NCI-H510A (cell line): Measurements from ENCODE around the gene COX6B1.
A peak's percentile ranks its signal among the peaks of the same experiment; 100 is the strongest.
"Not testable (repeated sequence)": the region's sequence is repeated elsewhere in the genome, so short reads cannot be mapped to it uniquely, and the experiment has no call there.

Source experiments
- DNase-seq: peaks from one replicate; lab custom pipeline; 2025; lab: John Stamatoyannopoulos, UW

COX6B1 gene, protein sequence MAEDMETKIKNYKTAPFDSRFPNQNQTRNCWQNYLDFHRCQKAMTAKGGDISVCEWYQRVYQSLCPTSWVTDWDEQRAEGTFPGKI

DNA sequence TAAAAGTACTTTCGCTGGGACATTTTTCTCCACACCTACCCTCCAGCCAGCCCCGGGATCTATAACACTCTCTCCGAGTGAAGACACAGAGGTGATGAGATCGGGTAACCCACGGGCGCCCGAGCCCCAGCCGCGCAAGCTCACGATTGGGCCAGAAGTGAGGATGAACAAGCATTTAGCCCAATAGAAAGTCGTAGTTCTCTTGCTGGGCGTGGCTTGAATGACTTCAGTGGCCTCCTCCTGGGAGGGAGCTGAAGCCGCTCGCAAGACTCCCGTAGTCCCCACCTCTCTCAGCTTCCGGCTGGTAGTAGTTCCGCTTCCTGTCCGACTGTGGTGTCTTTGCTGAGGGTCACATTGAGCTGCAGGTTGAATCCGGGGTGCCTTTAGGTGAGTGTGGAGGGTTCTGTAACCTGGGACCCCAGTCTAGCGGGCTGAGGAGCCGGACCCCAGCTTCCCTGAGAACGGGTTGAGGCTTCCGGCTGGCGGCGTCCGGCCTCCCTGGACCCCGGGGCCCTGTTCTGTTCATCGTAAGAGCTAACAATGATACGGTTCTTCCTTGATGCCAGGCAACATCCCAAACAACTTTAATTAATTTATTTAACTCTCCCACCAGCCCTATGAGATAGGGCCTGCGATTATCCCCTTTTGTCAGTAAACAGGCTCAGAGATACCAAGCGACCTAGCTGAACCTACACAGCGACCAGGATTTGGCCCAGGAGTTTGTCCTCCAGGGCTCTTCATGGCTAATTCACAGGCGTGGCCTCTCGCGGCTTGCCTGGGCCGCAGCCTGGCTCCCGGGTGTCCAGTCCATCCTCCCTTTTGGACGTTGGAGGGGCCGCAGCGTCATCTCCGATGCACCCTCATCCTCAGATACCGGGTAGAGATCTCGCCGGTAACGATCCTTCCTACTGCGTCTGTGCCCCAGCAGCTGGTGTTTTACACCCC is at the start of gene COX6B1:
COX6B1 (plus strand) TSS at position 307 of the 945 bp plus-strand sequence. CDS start 2,921 bp downstream, outside the sequence.
- DNase-seq: peak; percentile 95

DNA sequence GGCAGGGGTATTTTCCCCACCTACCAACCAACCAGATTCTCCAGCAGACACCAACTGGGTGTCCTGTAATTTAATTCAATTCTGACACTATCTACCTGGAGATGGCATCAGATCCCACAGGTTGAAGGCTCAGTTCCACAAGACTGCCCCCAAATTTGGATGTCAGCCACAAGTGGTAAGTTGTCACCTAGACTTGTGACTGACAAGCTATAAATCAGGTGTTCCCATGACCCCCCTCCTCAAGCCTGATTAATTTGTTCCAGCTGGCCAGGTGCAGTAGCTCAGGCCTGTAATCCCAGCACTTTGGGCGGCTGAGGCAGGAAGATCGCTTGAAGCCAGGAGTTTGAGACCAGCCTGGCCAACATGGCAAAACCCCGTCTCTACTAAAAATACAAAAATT is 46.2 kb upstream of the COX6B1 start:
- DNase-seq: no peak

DNA sequence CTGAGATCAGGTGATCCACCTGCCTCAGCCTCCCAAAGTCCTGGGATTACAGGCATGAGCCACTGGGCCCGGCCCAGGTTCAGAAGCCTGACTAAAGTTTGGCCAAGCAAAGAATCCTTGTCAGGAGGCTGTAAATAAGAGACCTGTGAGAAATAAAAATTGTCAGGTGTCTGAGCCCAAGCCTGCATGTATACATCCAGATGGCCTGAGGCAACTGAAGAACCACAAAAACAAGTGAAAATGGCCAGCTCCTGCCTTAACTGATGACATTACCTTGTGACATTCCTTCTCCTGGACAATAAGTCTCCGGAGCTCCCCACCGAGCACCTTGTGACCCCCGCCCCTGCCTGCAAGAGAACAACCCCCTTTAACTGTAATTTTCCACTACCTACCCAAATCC is 43.7 kb upstream of the COX6B1 start:
- not testable (repeated sequence) for DNase-seq

DNA sequence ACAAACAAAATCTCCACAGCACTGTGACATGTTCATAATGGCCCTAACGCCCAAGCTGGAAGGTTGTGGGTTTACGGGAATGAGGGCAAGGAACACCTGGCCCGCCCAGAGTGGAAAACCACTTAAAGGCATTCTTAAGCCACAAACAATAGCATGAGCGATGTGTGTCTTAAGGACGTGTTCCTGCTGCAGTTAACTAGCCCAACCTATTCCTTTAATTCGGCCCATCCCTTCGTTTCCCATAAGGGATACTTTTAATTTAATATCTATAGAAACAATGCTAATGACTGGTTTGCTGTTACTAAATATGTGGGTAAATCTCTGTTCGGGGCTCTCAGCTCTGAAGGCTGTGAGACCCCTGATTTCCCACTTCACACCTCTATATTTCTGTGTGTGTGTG is 41.0 kb upstream of the COX6B1 start:
- DNase-seq: not testable (repeated sequence)

DNA sequence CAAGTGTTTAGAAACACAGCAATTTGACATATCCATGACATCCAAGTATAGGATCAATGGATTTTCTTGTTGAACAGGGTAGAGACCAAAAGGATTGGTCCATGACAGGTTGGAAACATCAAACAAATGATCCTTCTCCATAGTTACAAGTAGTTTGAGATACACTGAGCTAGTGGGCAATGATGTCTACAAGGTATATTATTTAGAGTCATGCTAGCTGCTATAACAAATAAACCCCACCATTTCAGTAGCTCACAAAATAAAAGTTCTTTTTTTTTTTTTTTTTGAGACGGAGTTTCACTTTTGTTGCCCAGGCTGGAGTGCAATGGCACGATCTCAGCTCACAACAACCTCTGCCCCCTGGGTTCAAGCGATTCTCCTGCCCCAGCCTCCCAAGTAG is 40.5 kb upstream of the COX6B1 start:
- no peak for DNase-seq

DNA sequence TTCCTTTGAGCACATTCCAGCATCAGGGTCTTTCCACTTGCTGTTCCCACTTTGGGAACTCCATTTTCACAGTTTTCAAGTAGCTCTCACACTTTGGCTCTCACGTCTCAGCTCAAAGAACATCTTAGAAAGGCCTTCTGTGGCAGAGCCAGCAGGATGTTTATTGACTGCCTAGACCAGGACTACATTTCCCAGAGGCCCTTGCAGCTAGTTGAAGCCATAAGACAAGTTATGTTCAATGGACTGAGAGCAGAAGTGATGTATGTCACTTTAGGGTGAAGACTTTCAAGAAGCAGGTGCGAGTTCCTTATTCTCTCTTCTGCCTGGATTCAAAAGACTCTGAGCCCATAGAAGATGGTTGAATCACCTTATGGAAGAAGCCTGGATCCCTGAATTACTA is 39.9 kb upstream of the COX6B1 start:
- no peak for DNase-seq

DNA sequence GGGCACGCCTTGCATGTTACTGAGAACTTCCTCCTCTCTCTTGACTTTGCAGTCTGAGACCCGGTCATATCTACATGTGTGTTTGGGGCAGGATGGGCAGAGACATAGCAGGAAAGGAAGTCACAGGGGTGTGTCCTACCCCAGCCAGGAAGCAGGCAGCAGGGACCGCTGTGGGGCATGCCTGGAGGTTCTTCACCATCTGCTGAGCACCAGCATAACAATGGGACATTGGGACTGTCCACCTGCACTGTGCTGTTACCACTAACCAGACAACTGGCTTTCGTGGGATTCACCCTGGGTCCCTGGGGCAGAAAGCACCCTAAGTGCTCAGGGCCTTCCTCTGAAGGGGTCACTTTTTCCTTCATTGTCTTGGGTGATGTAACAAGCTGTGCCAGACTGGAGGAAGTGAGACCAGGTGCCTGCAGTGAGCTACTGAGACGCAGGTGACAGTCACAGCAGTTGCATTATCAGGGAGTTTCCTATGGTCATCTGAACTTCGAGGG is 38.2 kb upstream of the COX6B1 start:
- DNase-seq: no peak

DNA sequence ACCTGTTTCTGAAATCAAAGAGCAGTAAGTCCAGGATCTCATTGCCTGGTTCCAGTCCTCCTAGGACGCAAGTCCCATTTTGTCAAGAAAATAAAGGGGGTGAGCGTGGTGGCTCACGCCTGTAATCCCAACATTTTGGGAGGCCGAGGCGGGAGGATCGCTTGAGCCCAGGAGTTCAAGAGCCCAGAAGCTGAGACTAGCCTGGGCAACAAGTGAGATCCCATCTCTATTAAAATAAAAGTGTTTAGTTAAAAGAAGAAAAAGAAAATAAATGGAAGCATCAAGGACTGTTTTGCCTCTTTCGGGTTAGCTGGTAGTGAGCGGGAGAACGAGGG is 35.9 kb upstream of the COX6B1 start:
- no peak for DNase-seq

DNA sequence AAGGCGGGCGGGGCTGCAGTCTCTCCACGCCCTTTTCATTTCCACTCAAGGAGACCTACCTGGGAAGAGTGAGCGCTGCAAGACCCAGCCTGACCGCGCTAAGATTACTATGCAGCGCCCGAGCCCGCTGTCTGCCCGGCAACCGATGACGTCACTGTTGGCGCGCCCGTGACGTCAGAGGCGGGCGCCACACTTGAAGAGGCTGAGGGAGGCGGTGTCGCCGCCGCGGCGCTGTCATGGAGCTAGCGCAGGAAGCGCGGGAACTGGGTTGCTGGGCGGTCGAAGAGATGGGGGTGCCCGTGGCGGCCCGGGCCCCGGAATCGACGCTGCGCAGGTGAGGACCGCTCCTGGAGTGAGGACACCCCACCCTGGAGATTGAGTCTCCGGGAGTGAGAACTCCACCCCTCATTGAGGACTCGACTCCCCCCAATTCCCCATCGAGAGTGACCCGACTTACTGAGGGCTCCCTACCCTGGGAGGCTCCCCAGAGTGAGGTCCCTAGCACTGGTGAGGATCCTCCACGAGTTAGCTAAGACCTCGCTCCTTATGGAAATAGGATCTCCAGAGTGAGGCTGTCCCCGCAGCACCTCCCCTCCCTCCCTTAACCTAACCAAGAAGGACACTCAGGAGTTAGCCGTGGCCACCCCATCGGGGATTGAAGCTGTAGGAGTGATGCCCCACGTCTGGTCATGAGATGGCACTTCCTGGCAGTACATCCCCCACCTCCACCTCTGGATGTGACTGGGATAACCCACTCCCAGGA is 35.4 kb upstream of the COX6B1 start, which contains the start of gene HAUS5:
HAUS5 (plus strand) TSS at position 177 of the 763 bp plus-strand sequence; CDS start at position 237, 60 bp downstream.
- DNase-seq: peak; percentile 76

DNA sequence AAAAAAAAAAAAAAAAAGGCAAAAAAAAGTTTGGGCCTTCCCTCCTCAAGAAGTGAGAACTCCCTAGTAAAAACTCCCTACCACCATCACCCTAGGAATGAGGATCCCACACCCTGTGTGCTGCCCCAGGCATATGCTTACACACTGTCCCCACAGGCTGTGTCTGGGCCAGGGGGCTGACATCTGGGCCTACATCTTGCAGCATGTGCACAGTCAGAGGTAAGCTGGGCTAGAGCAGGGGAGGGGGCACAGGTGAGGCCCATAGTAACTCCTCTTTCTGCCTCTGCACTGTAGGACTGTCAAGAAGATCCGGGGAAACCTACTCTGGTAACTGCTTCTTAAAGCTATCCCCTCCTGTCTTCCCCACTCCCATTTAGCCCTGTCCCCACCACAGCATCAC is 34.5 kb upstream of the COX6B1 start:
- DNase-seq: no peak

DNA sequence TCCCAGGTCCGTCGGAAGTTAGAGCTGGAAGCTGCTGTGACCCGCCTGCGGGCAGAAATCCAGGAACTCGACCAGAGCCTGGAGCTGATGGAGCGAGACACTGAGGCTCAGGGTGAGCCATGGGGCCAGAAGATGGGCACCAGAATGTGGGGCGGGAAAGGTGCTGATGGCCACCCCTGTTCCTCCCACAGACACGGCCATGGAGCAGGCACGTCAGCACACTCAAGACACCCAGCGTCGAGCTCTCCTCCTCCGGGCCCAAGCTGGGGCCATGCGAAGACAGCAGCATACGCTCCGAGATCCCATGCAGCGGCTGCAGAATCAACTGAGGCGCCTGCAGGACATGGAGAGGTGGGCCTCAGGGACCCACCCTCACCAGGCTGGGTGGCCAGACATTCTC is 33.1 kb upstream of the COX6B1 start:
- DNase-seq: no peak

DNA sequence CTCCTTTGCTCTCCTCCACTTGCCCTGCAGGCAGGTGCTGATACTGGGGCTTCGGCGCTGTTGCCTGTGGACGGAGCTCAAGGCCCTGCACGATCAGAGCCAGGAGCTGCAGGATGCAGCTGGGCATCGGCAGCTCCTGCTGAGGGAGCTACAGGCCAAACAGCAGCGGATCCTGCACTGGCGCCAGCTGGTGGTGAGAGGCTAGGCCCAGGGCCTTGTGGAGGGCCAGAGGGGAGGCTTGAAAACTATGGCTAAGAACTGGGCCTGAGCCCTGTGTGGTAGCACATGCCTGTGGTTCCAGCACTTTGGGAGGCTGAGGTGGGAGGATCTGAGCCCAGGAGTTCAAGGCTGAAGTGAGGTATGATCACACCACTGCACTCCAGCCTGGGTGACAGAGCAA is 29.3 kb upstream of the COX6B1 start:
- no peak for DNase-seq

DNA sequence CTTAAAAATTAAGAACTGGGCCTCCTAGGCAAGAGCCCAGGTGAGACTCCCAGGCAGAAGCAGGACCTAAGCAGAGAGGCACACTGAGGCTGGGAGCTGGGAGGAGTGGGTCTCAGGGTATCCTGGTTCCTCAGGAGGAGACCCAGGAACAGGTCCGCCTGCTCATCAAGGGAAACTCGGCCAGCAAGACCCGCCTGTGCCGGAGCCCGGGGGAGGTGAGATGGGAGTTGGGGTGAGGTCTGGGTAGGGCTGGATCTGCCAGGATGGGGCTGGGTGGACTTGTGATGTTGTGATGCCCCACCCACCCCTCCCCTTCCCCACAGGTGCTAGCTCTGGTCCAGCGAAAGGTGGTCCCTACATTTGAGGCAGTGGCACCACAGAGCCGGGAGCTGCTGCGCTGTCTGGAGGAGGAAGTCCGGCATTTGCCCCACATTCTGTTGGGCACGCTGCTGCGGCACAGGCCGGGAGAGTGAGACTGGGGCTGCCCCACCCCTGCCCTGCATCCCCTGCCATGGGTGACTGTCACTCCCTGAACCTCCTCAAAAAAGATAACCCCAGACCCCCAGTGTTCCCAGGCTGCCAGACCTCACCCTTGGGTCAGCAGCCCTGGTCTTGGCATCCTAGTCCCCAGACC is 28.7 kb upstream of the COX6B1 start:
- no peak for DNase-seq

DNA sequence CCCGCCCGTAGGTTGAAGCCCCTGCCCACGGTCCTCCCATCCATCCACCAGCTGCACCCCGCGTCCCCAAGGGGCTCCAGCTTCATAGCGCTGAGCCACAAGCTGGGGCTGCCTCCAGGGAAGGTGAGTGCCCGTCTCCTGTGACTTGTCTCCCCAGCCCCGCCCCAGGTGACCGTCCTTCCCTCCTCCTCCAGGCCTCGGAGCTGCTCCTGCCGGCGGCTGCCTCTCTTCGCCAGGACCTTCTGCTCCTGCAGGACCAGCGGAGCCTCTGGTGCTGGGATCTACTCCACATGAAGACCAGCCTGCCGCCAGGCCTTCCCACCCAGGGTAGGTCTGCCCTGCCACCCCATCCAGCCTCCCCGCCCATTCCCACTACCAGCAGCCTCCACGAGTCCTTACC is 28.1 kb upstream of the COX6B1 start:
- no peak for DNase-seq

DNA sequence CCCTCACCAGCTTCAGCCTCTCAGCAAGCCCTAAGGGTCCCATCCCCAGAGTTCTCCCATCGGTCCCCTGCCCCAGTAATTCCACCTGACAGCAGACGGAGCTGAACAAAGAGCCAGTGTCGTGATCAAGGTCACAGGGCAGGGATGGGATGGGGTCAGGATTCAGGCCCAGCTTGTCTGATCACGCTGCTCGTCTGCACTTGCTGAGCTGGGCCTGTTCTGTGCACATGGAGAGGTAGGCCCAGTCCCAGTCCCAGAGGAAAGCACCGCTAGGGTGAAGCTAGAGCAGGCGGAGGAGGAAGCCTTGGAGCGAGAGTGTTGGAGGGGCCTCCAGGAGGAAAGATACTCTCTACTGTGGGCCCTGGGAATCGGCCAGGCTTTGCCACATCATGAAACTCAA is 26.4 kb upstream of the COX6B1 start:
- DNase-seq: no peak

DNA sequence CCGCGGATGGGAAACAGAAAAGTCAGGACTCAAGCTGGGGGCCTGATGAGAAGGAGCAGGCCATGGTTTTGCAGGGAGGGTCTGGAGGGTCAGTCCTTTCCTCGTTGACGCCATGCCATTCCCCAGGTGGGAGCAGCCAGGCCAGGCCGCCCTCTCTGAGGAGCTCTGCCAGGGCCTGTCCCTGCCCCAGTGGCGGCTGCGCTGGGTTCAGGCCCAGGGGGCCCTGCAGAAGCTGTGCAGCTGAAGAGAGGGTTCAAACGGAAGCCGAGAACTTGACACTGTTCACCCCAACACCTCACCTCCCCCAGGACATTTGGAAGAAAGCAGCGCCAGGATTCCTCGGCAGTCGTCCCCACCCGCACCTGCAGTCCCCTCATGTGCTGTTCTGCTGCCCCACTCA is 25.4 kb upstream of the COX6B1 start:
- no peak for DNase-seq

DNA sequence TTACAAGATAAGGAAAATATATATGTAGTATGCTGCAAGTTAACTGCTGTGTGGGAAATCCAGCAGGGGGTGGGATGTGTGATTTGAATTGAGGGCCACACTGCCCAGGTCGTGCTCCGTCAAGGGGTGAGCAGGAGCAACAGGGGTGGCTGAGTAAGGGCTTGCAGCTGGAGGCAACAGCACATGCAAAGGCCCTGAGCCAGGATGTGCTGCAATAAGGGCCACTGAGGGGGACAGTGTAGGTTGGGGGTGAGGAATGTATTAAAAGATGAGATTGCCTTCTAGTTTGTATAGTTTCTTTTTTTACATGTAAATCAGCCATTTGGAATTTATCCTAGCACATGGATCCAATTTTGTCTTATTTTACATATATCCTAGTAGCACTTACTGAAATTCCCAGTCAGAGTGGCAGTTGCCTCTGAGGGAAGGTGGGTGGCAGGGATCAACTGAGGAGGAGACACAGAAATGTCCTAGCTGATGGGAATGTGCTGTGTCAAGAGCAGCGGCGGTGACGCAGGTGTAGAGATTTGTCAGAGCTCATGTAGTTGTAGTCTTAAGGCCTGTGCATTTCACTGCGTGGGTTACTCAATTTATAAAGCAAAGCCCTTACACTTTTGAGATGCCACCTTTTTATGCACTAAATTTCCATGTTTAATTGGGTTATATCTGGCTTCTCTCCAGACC is 24.7 kb upstream of the COX6B1 start:
- no peak for DNase-seq

DNA sequence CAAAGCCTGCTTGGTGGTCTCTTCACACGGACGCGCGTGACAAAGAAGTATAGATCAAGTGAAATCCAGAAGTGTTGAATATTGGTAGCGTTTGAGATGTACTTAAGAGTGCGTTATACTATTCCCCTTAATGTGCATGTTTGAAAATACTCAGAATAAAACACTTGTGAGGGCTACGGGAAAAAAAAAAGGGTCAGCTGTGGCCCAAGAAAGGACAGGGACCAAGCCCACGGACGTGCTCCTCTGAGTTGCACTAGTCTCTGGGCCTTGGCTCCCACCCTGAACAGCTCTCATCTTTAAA is 19.9 kb upstream of the COX6B1 start:
- no peak for DNase-seq

DNA sequence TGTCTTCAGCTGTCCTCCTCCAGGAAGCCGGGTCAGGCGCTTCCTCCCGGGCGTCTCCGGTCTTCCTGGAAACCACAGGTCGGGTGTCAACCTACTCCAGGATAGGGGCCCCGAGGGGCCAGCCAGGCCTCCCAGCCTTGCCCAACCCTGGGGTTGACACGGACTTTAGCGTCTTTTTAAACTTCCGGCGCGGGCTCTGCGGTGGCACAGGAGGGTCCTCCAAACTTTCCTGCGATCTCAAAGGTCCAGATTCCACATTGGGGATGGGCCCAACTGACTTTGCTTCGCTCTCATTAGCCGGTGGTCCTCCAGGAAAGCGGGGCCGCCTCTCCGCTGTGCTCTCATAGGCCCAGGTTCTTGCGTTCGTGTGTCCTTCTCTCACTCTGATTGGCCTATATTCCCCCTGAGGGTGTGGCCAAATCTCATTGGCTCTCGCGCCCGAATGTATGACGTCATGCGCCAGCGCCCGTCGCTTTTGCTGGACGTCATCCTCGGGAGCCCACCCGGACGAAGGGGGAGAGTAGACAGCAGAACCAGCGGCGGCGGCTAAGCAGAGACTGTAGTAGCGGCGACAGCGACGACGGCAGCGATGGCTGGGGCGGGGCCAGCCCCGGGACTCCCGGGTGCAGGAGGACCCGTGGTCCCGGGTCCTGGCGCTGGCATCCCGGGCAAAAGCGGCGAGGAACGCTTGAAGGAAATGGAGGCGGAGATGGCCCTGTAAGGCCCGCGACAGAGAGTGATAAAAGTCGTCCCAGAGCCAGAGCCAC is 19.4 kb upstream of the COX6B1 start, which contains the start of gene RBM42:
RBM42 (plus strand) TSS at position 472 of the 767 bp plus-strand sequence; CDS start at position 590, 118 bp downstream.
- DNase-seq: peak; percentile 98

DNA sequence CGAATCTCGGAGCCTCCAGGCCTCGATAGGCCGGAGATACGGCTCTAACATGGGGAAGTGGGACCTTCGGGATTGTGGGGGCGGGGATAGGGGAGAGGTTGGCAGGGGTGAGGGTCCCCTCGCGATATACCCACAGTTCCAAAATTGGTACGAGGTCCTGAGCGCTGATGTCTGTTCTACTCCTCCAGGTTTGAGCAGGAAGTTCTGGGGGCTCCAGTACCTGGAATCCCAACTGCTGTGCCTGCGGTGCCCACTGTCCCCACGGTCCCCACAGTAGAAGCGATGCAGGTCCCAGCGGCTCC is 18.8 kb upstream of the COX6B1 start:
- DNase-seq: no peak
